ENCODE results near the gene EHD2.
"Not testable (repeated sequence)": the region's sequence is repeated elsewhere in the genome, so short reads cannot be mapped to it uniquely, and the experiment has no call there.

The EHD2 gene

GRCh38 chr19:47752440-47753211, 39.4 kb downstream of the EHD2 start:
- DNase-seq = no peak

- no peak for DNase-seq
These were observed 41.2 kb downstream of the EHD2 start for GRCh38 chr19:47754206-47755064.

- DNase-seq = no peak
These were observed 42.0 kb downstream of the EHD2 start for GRCh38 chr19:47755065-47755761.

- no peak for DNase-seq
These were observed 42.8 kb downstream of the EHD2 start for GRCh38 chr19:47755762-47756626.

- no peak for DNase-seq
These were observed 43.4 kb downstream of the EHD2 start for GRCh38 chr19:47756627-47756929.

GRCh38 chr19:47756953-47757608, 43.9 kb downstream of the EHD2 start:
- DNase-seq = no peak

GRCh38 chr19:47757617-47758442, 44.6 kb downstream of the EHD2 start:
- DNase-seq = no peak

- no peak for DNase-seq
These were observed 45.2 kb downstream of the EHD2 start for GRCh38 chr19:47758443-47758804.

- no peak for DNase-seq
These were observed 47.4 kb downstream of the EHD2 start for GRCh38 chr19:47760632-47760999.

GRCh38 chr19:47761566-47761965, 48.3 kb downstream of the EHD2 start:
- no peak for DNase-seq

- no peak for DNase-seq
These were observed 48.9 kb downstream of the EHD2 start for GRCh38 chr19:47762151-47762550.

GRCh38 chr19:47762615-47763308, 49.5 kb downstream of the EHD2 start:
- no peak for DNase-seq

GRCh38 chr19:47764705-47765104, 51.5 kb downstream of the EHD2 start:
- DNase-seq = not testable (repeated sequence)

- peak; percentile 39 for DNase-seq
These were observed 52.5 kb downstream of the EHD2 start for GRCh38 chr19:47765523-47766358.

- no peak for DNase-seq
These were observed 53.1 kb downstream of the EHD2 start for GRCh38 chr19:47766359-47766620.

- DNase-seq = no peak
These were observed 53.4 kb downstream of the EHD2 start for GRCh38 chr19:47766670-47767069.

GRCh38 chr19:47767349-47767748, 54.1 kb downstream of the EHD2 start:
- DNase-seq = no peak

GRCh38 chr19:47768604-47769003, 55.4 kb downstream of the EHD2 start:
- no peak for DNase-seq

GRCh38 chr19:47769534-47769933, 56.3 kb downstream of the EHD2 start:
- DNase-seq = no peak

GRCh38 chr19:47771291-47771690, 58.1 kb downstream of the EHD2 start:
- DNase-seq = not testable (repeated sequence)
